Choroid plexus epithelial cell (primary cell): ENCODE results near the gene BTBD6.
A peak's percentile ranks its signal among the peaks of the same experiment; 100 is the strongest.

Experiments
- DNase-seq: peaks from one replicate; pipeline ENCODE4 v3.0.0-alpha.2; 2010; ENCODE audit warnings: low read depth
- H3K4me3 ChIP-seq: 2 replicates; pipeline ENCODE4 v1.5.1; 2011; ENCODE audit warnings: low read depth, mild to moderate bottlenecking, control low read depth, low read length, moderate library complexity
- TF ChIP-seq, protein P1 (sequence below): conservative IDR thresholded peaks from 2 replicates; pipeline ENCODE4 v1.5.1; 2011; ENCODE audit warnings: low read depth, mild to moderate bottlenecking, control low read depth, inconsistent platforms, low read length, moderate library complexity

BTBD6 gene

DNA sequence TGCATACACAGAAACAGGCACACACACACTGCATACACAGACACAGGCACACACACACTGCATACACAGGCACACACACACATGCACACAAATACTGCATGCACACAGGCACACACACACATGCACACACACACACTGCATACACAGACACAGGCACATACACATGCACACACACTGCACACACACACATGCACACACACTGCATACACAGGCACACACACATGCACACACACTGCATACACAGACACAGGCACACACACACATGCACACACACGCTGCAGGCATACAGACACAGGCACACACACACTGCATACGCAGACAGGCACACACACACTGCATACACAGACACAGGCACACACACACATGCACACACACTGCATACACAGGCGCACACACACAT, 32.7 kb upstream of the BTBD6 start:
- TF ChIP-seq, protein P1, sequence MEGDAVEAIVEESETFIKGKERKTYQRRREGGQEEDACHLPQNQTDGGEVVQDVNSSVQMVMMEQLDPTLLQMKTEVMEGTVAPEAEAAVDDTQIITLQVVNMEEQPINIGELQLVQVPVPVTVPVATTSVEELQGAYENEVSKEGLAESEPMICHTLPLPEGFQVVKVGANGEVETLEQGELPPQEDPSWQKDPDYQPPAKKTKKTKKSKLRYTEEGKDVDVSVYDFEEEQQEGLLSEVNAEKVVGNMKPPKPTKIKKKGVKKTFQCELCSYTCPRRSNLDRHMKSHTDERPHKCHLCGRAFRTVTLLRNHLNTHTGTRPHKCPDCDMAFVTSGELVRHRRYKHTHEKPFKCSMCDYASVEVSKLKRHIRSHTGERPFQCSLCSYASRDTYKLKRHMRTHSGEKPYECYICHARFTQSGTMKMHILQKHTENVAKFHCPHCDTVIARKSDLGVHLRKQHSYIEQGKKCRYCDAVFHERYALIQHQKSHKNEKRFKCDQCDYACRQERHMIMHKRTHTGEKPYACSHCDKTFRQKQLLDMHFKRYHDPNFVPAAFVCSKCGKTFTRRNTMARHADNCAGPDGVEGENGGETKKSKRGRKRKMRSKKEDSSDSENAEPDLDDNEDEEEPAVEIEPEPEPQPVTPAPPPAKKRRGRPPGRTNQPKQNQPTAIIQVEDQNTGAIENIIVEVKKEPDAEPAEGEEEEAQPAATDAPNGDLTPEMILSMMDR = no peak
- no peak for DNase-seq
- H3K4me3 ChIP-seq = no peak overlapping the region

DNA sequence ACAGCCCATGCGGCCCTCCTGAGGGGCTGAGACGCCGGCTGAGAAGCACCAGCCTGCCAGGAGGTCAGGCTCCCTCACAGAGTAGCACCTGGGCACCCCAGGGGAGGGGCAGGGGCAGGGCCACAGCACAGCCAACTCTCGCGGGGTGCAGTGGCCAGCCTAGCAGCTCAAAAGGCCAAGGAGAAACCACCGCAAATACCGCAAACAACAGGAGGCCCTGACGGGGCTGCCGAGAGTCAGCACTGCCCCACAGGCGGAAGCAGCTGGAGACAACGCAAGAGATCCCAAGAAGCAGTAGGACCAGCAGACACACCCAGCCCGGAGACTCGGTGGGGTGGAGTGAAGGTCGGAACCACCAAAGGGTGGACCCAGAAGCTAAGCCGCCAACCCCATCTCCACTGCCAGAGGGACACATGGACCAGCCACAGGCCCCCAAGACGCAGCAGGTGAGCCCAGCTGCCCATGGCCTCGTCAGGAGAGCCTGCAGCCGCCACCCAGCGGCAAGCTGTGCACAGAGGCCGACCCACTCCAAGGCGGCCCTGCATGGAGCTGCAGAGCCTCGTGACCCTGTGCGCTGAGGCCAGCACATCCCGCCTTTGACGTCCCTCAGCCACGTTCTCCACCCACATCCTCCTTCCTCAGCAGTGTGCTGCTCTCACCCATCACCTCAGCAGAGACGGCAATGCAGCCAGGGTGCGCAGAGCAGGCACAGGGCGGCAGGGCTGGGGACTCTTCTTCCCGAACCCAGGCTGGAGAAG, 31.7 kb upstream of the BTBD6 start:
- peak; percentile 54 for DNase-seq
- TF ChIP-seq, protein P1 = no peak
- H3K4me3 ChIP-seq = no peak overlapping the region

DNA sequence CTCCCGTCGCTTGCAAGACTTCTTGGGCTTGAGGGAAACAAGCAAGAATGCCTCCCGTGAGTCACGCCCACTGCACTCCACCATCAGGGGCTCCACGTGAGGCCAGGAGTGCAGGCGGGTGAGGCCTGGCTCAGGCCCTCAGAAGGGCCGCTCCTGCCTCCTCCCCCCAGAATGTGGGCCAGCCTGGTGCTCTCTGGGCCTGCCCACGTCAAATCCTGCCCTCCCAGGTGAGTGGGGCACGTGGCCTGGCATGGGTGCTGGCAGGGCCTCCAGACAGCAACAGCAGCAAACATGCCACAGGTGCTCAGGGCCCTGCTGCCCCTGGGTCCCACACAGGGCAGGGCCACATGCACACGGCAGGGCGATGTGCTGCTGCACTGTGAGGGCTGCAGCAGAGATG, 30.6 kb upstream of the BTBD6 start:
- DNase-seq = no peak
- TF ChIP-seq, protein P1 = no peak
- H3K4me3 ChIP-seq = no peak overlapping the region

DNA sequence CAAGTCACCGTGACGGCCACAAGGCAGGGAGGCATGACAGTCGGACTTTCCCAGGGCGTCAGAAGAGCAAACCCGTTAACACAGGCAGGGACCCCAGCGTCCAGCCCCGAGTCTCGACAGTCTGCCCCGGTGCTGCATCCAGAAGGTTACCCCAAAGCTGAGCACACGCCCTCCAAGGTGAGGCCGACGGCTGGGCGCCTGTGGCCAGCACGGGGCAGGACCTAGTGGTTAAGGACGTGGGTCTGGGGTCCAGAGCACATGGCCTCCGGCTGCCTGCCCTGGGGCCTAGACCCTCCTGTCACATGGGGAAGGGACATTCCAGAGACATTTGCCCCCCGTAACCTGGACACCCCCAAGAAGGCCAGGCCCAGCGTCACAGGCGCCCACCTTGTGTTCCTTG, 29.7 kb upstream of the BTBD6 start:
- TF ChIP-seq, protein P1 = no peak
- no peak for DNase-seq
- H3K4me3 ChIP-seq = no peak overlapping the region

DNA sequence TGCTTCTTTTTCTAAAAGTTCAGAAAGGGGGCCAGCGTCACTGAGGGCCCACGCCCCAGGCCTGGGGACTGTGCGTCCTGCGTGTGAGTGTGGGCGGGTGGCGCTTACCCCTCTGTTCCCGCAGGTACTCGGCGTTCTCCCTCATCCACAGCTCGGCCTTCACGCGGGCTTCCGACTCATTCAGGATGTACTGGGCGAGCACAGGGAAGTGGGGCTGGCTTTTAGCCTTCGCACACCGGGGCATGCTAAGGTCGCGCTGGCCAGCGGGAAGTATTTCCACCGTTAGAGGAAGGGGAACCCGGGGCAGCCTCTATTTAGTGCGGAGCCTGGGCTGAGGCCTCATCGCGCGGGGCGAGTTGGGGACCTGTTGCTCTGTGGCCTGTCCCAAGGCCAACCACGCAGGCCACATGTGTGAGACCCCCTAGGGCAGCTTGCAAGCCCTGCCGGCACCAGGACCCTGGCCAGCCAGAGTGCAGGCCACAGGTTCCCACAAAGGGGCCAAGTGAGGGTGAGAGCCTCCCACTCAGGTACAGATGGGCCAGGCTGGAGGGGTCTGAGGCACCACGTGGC, 29.2 kb upstream of the BTBD6 start:
- no peak overlapping the region for H3K4me3 ChIP-seq
- TF ChIP-seq, protein P1 = no peak

DNA sequence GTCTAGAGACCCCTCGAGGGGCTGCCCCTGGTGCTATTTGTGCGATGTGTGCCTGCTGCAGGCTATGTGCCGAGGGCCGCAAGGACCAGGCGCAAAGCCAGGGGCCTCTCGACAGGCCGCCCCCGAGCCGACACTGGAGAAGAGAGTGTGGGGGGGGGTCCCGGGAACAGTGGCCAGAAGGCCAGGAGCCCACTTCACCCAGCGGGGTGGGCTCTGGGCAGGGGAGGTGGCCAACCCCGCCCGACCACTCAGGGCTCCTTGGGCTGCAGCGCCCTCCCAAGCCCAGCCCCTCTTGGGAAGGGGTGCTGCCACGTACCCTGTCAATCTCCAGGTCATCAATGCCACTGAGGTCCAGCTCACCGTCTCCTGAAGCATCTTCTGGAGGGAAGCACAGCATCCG, 28.6 kb upstream of the BTBD6 start:
- TF ChIP-seq, protein P1 = no peak
- H3K4me3 ChIP-seq = no peak overlapping the region

More for the DNA sequence above, 29.2 kb upstream of the BTBD6 start:
- no peak for DNase-seq

More for the DNA sequence above, 28.6 kb upstream of the BTBD6 start:
- DNase-seq = no peak
